Natural killer cell (primary cell): ENCODE results near the gene MKNK1. TPM values are rescaled to one million over a fixed set of nuclear protein-coding genes. Genes with fewer than 3 reads are reported as not detected.

ENCODE experiments used
- ATAC-seq, 3 donors: fragments of 150-1000 bp in 2 of 3; fragments of 200-7000 bp in 1 of 3; cut with Tn5 transposase; 1 replicate in 1 of 3; 2 replicates in 2 of 3; pipeline ENCODE4 v1.10.0; 2021; ENCODE audit warnings: mild to moderate bottlenecking in 2 of 3, moderate library complexity in 2 of 3
- DNase-seq, 2 donors: peaks; one replicate each; pipeline versions ENCODE4 v3.0.0 to v3.0.0-alpha.2; 2013 to 2021; ENCODE audit warnings: mixed read lengths in 1 of 2
- H3K27ac ChIP-seq: one replicate; pipeline ENCODE4 v1.5.1; 2013; ENCODE audit warnings: mild to moderate bottlenecking, low read length
- H3K27me3 ChIP-seq: one replicate; pipeline ENCODE4 v1.6.1; 2013; ENCODE audit warnings: low read length; ENCODE audit not compliant: control insufficient read depth, insufficient read depth
- H3K36me3 ChIP-seq: one replicate; pipeline ENCODE4 v1.6.1; 2013; ENCODE audit warnings: low read length; ENCODE audit not compliant: control insufficient read depth, insufficient read depth
- H3K4me1 ChIP-seq: one replicate; pipeline ENCODE4 v1.6.1; 2013; ENCODE audit warnings: low read length; ENCODE audit not compliant: control insufficient read depth, insufficient read depth
- H3K4me3 ChIP-seq: one replicate; pipeline ENCODE4 v1.5.1; 2013; ENCODE audit warnings: low read length
- H3K9me3 ChIP-seq: one replicate; pipeline ENCODE4 v1.6.1; 2013; ENCODE audit warnings: low read length; ENCODE audit not compliant: control insufficient read depth, insufficient read depth
- H3K27ac Mint-ChIP-seq, 2 donors: one replicate each; pipeline ENCODE4 v1.8.0; 2022; ENCODE audit warnings: mild to moderate bottlenecking in 2 of 2, mixed read lengths in 2 of 2, moderate library complexity in 1 of 2
- H3K27me3 Mint-ChIP-seq, 2 donors: one replicate each; pipeline ENCODE4 v1.8.0; 2022; ENCODE audit warnings: low read depth in 2 of 2, mixed read lengths in 2 of 2
- H3K36me3 Mint-ChIP-seq: one replicate; pipeline ENCODE4 v1.8.0; 2022; ENCODE audit warnings: mixed read lengths
- H3K4me1 Mint-ChIP-seq, 2 donors: one replicate each; pipeline ENCODE4 v1.8.0; 2022; ENCODE audit warnings: mixed read lengths in 2 of 2
- H3K4me3 Mint-ChIP-seq: one replicate; pipeline ENCODE4 v1.8.0; 2022; ENCODE audit warnings: mild to moderate bottlenecking, moderate library complexity, mixed read lengths
- H3K9me3 Mint-ChIP-seq, 2 donors: one replicate each; pipeline ENCODE4 v1.8.0; 2022; ENCODE audit warnings: mixed read lengths in 2 of 2
- WGBS: methylation state at CpG from one replicate; pipeline ENCODE4 v1.1.7; 2013; ENCODE audit warnings: missing lambda C conversion rate; ENCODE audit not compliant: insufficient coverage; 5-methylcytosine and 5-hydroxymethylcytosine counted together
- intact Hi-C: fragments of 100-400 bp; cut with micrococcal nuclease; formaldehyde crosslinking; loops from one replicate; pipeline ENCODE4 v1.14.2; 2022
- total RNA-seq, 4 donors: library from RNA; stranded (reverse); fragments of 120-200 nt in 1 of 4; gene quantifications; one replicate each; pipeline versions ENCODE4 v1.2.3 to v1.2.4, GENCODE V29; 2013 to 2022
- TF ChIP-seq, protein P1 (sequence below): fragments of 200-600 bp; IDR thresholded peaks from one replicate; pipeline ENCODE4 v1.8.0; 2022; ENCODE audit warnings: antibody characterized with exemption

The MKNK1 gene
- total RNA-seq, 3 donors from 2014 or later (not counting 1 experiment from before 2014, with no cell fraction given) = 59.5 to 81.5 (median 65.5) TPM

DNA sequence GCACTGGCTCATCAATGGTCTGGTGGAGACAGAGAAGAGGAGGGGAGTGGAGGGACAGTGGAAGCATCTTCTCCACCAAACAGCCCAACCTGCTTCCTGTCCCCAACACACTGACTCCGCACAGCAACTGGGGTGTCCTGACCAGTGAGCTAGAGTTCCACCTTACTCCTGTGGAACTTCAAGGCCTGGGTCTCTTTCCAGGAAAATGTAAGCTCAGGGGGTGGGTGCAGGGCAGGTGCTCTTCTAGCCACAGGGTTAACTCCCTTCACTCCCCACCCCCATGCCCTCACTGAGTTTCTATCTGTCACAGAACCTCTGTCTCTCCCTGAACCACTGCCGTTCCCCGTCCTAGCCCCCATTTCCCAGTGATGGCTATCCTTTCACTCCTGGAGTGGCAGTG is 11.7 kb upstream of the MKNK1 start:
- H3K27me3 Mint-ChIP-seq = no peaks in the 10 kb centered on the region
- H3K27ac Mint-ChIP-seq = peak overlapping the region; percentile 81 to 94
- no peaks in the 10 kb centered on the region for H3K9me3 Mint-ChIP-seq
- intact Hi-C loops = loop anchor here (1.0 to 5.0 kb wide), 2 partner anchors 11 to 102 kb away; partner anchors contain the start of genes EFCAB14 and MKNK1
- DNase-seq (no peak), ATAC-seq (no peak)
- Histone ChIP-seq H3K4me1 (peaks cover 56% of the 10 kb centered on the region), H3K27ac (peak overlapping the region; percentile 85), H3K36me3 (peaks cover 4% of the 10 kb centered on the region), H3K9me3 (no peaks in the 10 kb centered on the region), H3K4me3 (peak overlapping the region; percentile 93), H3K27me3 (no peaks in the 10 kb centered on the region)
- H3K4me3 Mint-ChIP-seq = peak overlapping the region; percentile 84
- 57% methylated on average over 3 of the region's 3 CpGs for WGBS
- peaks cover 44 to 60% of the 10 kb centered on the region in 2 donors for H3K4me1 Mint-ChIP-seq
- TF ChIP-seq, protein P1, sequence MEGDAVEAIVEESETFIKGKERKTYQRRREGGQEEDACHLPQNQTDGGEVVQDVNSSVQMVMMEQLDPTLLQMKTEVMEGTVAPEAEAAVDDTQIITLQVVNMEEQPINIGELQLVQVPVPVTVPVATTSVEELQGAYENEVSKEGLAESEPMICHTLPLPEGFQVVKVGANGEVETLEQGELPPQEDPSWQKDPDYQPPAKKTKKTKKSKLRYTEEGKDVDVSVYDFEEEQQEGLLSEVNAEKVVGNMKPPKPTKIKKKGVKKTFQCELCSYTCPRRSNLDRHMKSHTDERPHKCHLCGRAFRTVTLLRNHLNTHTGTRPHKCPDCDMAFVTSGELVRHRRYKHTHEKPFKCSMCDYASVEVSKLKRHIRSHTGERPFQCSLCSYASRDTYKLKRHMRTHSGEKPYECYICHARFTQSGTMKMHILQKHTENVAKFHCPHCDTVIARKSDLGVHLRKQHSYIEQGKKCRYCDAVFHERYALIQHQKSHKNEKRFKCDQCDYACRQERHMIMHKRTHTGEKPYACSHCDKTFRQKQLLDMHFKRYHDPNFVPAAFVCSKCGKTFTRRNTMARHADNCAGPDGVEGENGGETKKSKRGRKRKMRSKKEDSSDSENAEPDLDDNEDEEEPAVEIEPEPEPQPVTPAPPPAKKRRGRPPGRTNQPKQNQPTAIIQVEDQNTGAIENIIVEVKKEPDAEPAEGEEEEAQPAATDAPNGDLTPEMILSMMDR = no peak
- no peaks in the 10 kb centered on the region for H3K36me3 Mint-ChIP-seq

DNA sequence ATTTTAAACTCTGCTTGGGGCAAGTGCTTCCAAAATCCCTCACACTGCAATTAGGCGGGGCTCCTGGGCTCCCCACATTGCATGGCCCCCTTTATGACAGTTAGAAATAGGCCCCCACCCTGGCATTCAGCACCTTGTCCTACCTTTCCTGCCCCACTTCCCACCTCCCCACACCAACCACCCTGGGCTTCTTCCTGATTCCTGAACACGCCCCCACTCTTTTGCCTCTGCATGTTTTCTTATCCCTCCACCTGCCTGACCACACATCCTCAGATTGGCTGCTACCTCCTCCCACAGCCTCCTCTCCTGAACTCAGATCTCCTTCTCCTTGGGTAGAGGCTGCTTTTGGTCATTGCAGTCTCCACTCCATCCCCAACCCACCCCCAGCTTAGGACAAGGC is 11.0 kb upstream of the MKNK1 start:
- DNase-seq = no peak
- no peaks in the 10 kb centered on the region for H3K27me3 Mint-ChIP-seq
- peaks cover 56% of the 10 kb centered on the region for H3K4me1 ChIP-seq
- H3K4me3 Mint-ChIP-seq = peak overlapping the region; percentile 84
- intact Hi-C loops = loop anchor here (5.0 kb wide), 1 partner anchor 102 kb away; the partner anchor contains the start of gene EFCAB14
- no peaks in the 10 kb centered on the region for H3K9me3 ChIP-seq
- peaks cover 50 to 66% of the 10 kb centered on the region in 2 donors for H3K4me1 Mint-ChIP-seq
- WGBS = 92% methylated on average over 2 of the region's 2 CpGs
- no peak overlapping the region for H3K27ac ChIP-seq
- peak overlapping the region; percentile 81 to 94 for H3K27ac Mint-ChIP-seq
- peaks cover 8% of the 10 kb centered on the region for H3K36me3 ChIP-seq
- no peak overlapping the region for H3K4me3 ChIP-seq
- H3K27me3 ChIP-seq = no peaks in the 10 kb centered on the region
- TF ChIP-seq, protein P1 = no peak
- H3K9me3 Mint-ChIP-seq = no peaks in the 10 kb centered on the region
- no peaks in the 10 kb centered on the region for H3K36me3 Mint-ChIP-seq
- ATAC-seq = no peak

DNA sequence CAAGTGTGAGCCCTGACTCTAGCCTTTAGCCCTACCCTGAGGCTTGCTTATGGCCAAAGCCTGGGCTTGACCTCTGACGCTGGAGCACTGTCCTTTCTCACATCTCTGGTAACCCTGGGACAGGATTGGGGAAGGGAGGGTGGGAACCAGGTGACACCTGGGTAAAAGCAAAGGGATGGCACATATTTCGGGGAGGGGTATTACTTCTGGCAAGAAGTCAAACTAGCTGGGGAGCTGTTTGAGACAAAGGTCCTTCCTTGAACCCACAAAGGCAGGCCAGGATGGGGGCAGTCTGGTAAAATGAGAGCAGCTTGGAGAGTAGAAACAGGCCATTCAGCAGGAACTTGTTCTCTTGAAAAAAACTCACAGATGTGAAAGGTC is 10.5 kb upstream of the MKNK1 start:
- peaks cover 53 to 66% of the 10 kb centered on the region in 2 donors for H3K4me1 Mint-ChIP-seq
- Histone ChIP-seq H3K36me3 (peaks cover 11% of the 10 kb centered on the region), H3K4me1 (peaks cover 56% of the 10 kb centered on the region), H3K27ac (no peak overlapping the region), H3K4me3 (no peak overlapping the region), H3K27me3 (no peaks in the 10 kb centered on the region), H3K9me3 (no peaks in the 10 kb centered on the region)
- TF ChIP-seq, protein P1 = no peak
- intact Hi-C loops = no loop called here
- no peaks in the 10 kb centered on the region for H3K9me3 Mint-ChIP-seq
- H3K27ac Mint-ChIP-seq = peak overlapping the region; percentile 81 to 94
- no peak for ATAC-seq
- no peaks in the 10 kb centered on the region for H3K27me3 Mint-ChIP-seq
- peak overlapping the region; percentile 84 for H3K4me3 Mint-ChIP-seq
- H3K36me3 Mint-ChIP-seq = no peaks in the 10 kb centered on the region
- no peak for DNase-seq
- 100% methylated on average over 2 of the region's 2 CpGs for WGBS
